HG02840 (cell line): ENCODE measurements around the gene SAG.

ENCODE experiments used
- ATAC-seq: cut with Tn5 transposase; IDR thresholded peaks from one replicate; pipeline ENCODE4 v1.9.1; 2021; ENCODE audit warnings: mild to moderate bottlenecking, moderate library complexity, moderate number of reproducible peaks; ENCODE audit not compliant: unreplicated experiment, low FRiP score

SAG gene

GRCh38 chr2:233307565-233307964 lies at the start of gene SAG:
Gene SAG (plus strand): TSS chr2:233307816. CDS start chr2:233309190, 1,374 bp downstream.
- ATAC-seq = no peak

- no peak for ATAC-seq
Observed at GRCh38 chr2:233258211-233258610, 49.4 kb upstream of the SAG start.

- ATAC-seq = no peak
Observed at GRCh38 chr2:233259730-233260129, 47.9 kb upstream of the SAG start.

- ATAC-seq = no peak
Observed at GRCh38 chr2:233260661-233261060, 47.0 kb upstream of the SAG start.

GRCh38 chr2:233261819-233262555 lies 45.6 kb upstream of the SAG start:
- ATAC-seq = no peak

GRCh38 chr2:233262562-233262961 lies 45.1 kb upstream of the SAG start:
- no peak for ATAC-seq

- no peak for ATAC-seq
Observed at GRCh38 chr2:233263045-233263570, 44.5 kb upstream of the SAG start.

- no peak for ATAC-seq
Observed at GRCh38 chr2:233264667-233265066, 42.9 kb upstream of the SAG start.

- no peak for ATAC-seq
Observed at GRCh38 chr2:233265899-233266431, 41.7 kb upstream of the SAG start.

GRCh38 chr2:233266481-233266880 lies 41.1 kb upstream of the SAG start:
- no peak for ATAC-seq

GRCh38 chr2:233267516-233268245 lies 39.9 kb upstream of the SAG start:
- no peak for ATAC-seq

- ATAC-seq = no peak
Observed at GRCh38 chr2:233270366-233270765, 37.2 kb upstream of the SAG start.

- ATAC-seq = no peak
Observed at GRCh38 chr2:233270951-233271350, 36.7 kb upstream of the SAG start.

- no peak for ATAC-seq
Observed at GRCh38 chr2:233271693-233272092, 35.9 kb upstream of the SAG start.

- ATAC-seq = no peak
Observed at GRCh38 chr2:233273120-233273519, 34.5 kb upstream of the SAG start.

GRCh38 chr2:233275223-233275622 lies 32.4 kb upstream of the SAG start:
- no peak for ATAC-seq

- no peak for ATAC-seq
Observed at GRCh38 chr2:233278921-233279320, 28.7 kb upstream of the SAG start.

GRCh38 chr2:233280114-233280693 lies 27.4 kb upstream of the SAG start:
- no peak for ATAC-seq

GRCh38 chr2:233281553-233281952 lies 26.1 kb upstream of the SAG start:
- no peak for ATAC-seq

GRCh38 chr2:233281992-233282603 lies 25.5 kb upstream of the SAG start:
- ATAC-seq = no peak

GRCh38 chr2:233285921-233286320 lies 21.7 kb upstream of the SAG start:
- no peak for ATAC-seq
